Epithelial cell of proximal tubule (primary cell): Measurements from ENCODE around the gene CA10. TPM values are rescaled to one million over a fixed set of nuclear protein-coding genes. Genes with fewer than 3 reads are reported as not detected.

Experiments used
- DNase-seq: peaks from one replicate; pipeline ENCODE4 v3.0.0-alpha.2; 2011; ENCODE audit warnings: low read depth
- H3K4me3 ChIP-seq: 2 replicates; pipeline ENCODE4 v1.5.1; 2011; ENCODE audit warnings: low read depth, mild to moderate bottlenecking, low read length
- total RNA-seq: library from RNA; depleted of rRNA; stranded (reverse); fragments of >200 nt; gene quantifications from 2 replicates; pipeline ENCODE4 v1.2.3, GENCODE V29; 2015
- TF ChIP-seq, protein P1 (sequence below): conservative IDR thresholded peaks from 2 replicates; pipeline ENCODE4 v1.5.1; 2012; ENCODE audit warnings: low read depth, mild to moderate bottlenecking, low read length

CA10 gene
- total RNA-seq, 1 donor from 2014 or later = 0.58 TPM

DNA sequence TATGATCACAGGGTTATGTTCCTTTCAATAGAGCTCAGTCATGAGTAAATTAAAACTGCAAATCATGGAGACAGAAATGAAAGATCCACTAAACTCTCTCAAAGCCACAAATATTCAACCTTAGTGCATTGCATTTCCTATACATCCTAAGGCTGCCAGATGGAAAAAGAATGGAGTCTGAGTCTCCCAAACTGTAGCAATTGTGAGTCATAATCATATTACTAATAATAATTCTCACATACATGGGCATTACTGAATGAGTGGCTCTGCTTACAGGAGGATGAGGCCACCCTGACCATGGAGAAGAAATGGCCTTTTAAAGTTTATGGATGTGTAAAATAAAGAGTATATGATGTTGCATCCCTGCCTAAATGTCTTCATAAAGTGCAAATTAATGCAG is 3.2 kb downstream of the CA10 start:
- TF ChIP-seq, protein P1, sequence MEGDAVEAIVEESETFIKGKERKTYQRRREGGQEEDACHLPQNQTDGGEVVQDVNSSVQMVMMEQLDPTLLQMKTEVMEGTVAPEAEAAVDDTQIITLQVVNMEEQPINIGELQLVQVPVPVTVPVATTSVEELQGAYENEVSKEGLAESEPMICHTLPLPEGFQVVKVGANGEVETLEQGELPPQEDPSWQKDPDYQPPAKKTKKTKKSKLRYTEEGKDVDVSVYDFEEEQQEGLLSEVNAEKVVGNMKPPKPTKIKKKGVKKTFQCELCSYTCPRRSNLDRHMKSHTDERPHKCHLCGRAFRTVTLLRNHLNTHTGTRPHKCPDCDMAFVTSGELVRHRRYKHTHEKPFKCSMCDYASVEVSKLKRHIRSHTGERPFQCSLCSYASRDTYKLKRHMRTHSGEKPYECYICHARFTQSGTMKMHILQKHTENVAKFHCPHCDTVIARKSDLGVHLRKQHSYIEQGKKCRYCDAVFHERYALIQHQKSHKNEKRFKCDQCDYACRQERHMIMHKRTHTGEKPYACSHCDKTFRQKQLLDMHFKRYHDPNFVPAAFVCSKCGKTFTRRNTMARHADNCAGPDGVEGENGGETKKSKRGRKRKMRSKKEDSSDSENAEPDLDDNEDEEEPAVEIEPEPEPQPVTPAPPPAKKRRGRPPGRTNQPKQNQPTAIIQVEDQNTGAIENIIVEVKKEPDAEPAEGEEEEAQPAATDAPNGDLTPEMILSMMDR = no peak
- no peak overlapping the region for H3K4me3 ChIP-seq
- DNase-seq = no peak

DNA sequence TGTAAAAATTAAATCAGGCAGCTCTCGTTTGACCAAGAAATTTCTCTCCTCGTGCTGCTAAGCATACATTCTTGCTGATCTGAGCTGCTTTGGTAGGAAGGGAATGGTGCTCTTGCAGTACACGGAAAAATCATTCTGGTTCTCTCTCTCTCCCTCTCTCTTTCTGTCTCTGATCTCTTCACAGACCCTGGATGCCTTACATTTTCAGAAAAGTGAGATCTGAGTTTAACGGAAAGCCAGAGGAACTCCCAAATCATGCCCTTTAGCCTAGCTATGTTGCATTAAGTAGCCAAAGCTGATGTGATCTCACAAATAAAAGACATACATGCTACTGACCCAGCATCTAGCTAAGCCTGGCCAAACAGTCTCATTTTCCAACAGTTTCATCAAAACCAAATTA is 4.0 kb downstream of the CA10 start:
- DNase-seq = no peak
- no peak overlapping the region for H3K4me3 ChIP-seq
- TF ChIP-seq, protein P1 = no peak

DNA sequence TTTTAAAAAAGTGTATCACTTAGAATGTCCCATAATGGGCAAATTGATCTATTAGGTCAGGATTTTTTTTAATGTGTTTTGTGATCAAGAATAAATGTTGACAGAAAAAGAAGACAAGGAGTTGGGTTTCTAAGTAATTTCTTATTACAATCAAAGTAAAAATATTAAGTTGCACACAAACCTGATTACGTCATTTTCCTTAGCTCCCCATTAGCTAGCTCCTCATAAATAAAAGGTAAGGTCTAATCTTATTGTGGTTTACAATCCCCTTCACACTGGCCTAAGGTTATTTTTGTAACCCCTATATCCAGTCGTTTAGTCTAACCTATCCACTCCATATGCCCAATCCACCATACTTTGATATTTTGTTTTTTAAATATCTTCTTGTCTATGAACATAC is 7.6 kb downstream of the CA10 start:
- DNase-seq = no peak
- TF ChIP-seq, protein P1 = no peak
- H3K4me3 ChIP-seq = no peak overlapping the region

DNA sequence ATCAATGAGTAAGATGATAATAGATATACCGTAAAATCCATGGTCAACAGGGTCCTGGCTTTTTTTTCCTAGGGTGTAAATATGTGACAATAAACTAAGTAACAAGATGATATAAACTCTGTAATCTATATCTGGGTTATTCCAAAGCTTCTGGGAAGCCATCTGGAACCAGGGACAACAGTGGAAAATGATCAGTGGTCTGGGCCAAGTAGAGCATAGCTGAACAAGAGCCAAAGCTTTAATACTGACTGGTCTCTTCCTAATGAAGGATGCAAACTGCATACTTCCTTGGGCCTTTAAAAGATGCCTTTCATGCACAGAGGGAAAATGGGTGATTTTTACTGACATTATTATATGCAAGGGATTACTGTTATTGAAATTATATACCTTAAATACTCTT is 8.9 kb downstream of the CA10 start:
- H3K4me3 ChIP-seq = no peak overlapping the region
- no peak for DNase-seq
- TF ChIP-seq, protein P1 = no peak

DNA sequence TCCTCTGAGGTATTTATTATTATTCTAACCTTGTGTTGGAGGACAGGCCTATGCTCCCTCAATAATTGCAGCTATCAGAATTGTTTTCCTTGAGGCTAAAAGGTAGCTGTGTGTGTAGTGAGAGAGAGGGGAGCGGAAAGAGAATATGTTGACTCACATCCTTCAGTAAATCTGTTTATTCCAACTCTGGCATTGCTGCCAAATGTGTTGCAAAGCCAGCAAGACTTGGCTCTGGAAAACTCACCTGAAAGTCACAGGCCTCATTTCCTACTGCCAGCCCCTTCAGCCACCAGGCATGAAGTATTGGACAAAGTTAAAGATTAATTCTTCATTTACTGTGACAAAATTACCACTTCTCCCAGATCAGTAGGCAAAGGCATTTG is 9.6 kb downstream of the CA10 start:
- no peak overlapping the region for H3K4me3 ChIP-seq
- TF ChIP-seq, protein P1 = no peak
- DNase-seq = peak; percentile 61

DNA sequence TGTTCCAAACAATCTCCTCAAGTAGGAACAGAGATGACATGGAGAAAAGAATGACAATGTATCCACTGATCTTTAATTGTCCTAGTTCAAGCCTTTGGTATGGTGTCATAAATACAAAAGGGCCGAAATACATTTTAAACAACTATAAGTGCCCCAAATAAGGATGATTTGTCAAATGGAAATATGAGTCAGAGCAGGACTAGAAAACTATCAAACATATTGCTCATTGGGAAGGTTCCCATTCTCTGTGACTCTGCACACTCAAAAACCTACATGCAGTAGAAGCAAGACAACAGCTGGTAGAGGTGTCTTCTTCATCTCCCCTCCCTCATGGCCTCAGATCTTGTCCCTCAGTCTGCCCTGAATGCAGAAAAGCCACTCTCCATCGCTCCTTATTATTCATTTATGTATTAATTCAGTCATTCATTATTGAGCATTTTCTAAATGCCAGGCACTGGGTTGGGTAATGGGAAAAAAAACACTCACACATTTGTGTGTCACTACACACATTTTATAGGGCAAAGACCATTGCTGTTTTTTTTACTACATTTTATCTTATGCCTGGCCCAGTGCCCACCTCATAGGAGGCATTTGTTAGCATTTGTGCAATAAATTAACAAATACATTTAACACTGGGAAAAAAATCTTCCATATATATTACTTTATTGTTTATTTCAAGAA is 10.1 kb downstream of the CA10 start:
- no peak for DNase-seq
- no peak overlapping the region for H3K4me3 ChIP-seq
- TF ChIP-seq, protein P1 = no peak

DNA sequence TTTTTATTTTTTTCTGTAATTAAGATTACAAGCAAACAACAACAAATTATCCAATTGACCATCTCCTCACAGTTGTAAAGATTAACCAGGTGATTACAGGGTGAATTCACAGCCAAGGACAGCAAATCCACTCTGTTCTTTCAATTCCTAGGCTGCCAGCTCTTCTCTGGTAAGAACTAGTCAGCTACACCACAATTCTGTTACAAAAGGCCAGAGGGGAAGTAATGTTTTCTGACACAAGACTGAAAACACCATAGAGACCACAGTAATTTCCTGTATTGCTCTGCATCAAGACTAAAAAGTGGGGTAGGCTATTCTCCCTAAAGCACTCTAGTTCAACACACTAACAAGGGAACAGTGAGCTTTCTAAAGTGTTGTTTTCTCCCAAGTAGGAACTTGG is 10.6 kb downstream of the CA10 start:
- TF ChIP-seq, protein P1 = no peak
- DNase-seq = peak; percentile 69
- H3K4me3 ChIP-seq = no peak overlapping the region
